HG03159 (cell line): ENCODE measurements around the gene SPATA2.
"Not testable (repeated sequence)": the region's sequence is repeated elsewhere in the genome, so short reads cannot be mapped to it uniquely, and the experiment has no call there.

Experiments
- ATAC-seq: cut with Tn5 transposase; IDR thresholded peaks from one replicate; pipeline ENCODE4 v1.9.1; 2021; ENCODE audit warnings: mild to moderate bottlenecking, moderate library complexity; ENCODE audit not compliant: unreplicated experiment

The SPATA2 gene

GRCh38 chr20:49915380-49916145 lies at the start of gene SPATA2:
Gene SPATA2 (minus strand): TSS chr20:49915529. CDS start chr20:49908490, 7,039 bp downstream.
- ATAC-seq, result peak; percentile 87

GRCh38 chr20:49961413-49961812 lies 46.1 kb upstream of the SPATA2 start:
- no peak for ATAC-seq

GRCh38 chr20:49957089-49957938 lies 42.0 kb upstream of the SPATA2 start:
- not testable (repeated sequence) for ATAC-seq

GRCh38 chr20:49956689-49957088 lies 41.4 kb upstream of the SPATA2 start:
- ATAC-seq, result no peak

GRCh38 chr20:49955830-49956396 lies 40.6 kb upstream of the SPATA2 start:
- ATAC-seq, result not testable (repeated sequence)

- ATAC-seq, result no peak
Measured at GRCh38 chr20:49955167-49955566, 39.8 kb upstream of the SPATA2 start.

GRCh38 chr20:49951151-49951550 lies 35.8 kb upstream of the SPATA2 start:
- no peak for ATAC-seq

GRCh38 chr20:49948809-49949507 lies 33.6 kb upstream of the SPATA2 start:
- ATAC-seq, result no peak

GRCh38 chr20:49948178-49948577 lies 32.8 kb upstream of the SPATA2 start:
- no peak for ATAC-seq

GRCh38 chr20:49945701-49946477 lies 30.6 kb upstream of the SPATA2 start:
- no peak for ATAC-seq

- ATAC-seq, result no peak
Measured at GRCh38 chr20:49945306-49945700, 30.0 kb upstream of the SPATA2 start.

- ATAC-seq, result no peak
Measured at GRCh38 chr20:49942942-49943341, 27.6 kb upstream of the SPATA2 start.

GRCh38 chr20:49942303-49942702 lies 27.0 kb upstream of the SPATA2 start:
- no peak for ATAC-seq

- no peak for ATAC-seq
Measured at GRCh38 chr20:49941456-49941855, 26.1 kb upstream of the SPATA2 start.

- no peak for ATAC-seq
Measured at GRCh38 chr20:49938173-49939163, 23.1 kb upstream of the SPATA2 start.

- ATAC-seq, result no peak
Measured at GRCh38 chr20:49937027-49937929, 21.9 kb upstream of the SPATA2 start.

GRCh38 chr20:49936153-49937026 lies 21.1 kb upstream of the SPATA2 start, which contains the start of gene RNF114:
Gene RNF114 (plus strand): TSS chr20:49936397. CDS start chr20:49936413, 16 bp downstream.
- ATAC-seq, result peak; percentile 63
